Measurements from ENCODE around the gene TMEM273.
"Not testable (repeated sequence)": the region's sequence is repeated elsewhere in the genome, so short reads cannot be mapped to it uniquely, and the experiment has no call there.

TMEM273 gene

GRCh38 chr10:49204119-49204518 is 15.9 kb upstream of the TMEM273 start:
- Histone ChIP-seq H3K4me3 (ENCODE audit: low read length) (no peak overlapping the region), H3K9me3 (ENCODE audit: control insufficient read depth, low read length) (peaks cover 8% of the 10 kb centered on the region), H3K4me1 (ENCODE audit: control insufficient read depth, insufficient read depth, low read length) (no peaks in the 10 kb centered on the region), H3K27me3 (replicated peaks; ENCODE audit: control insufficient read depth, insufficient read depth, low read length) (peaks cover 19% of the 10 kb centered on the region), H3K9ac (ENCODE audit: low read length) (no peak overlapping the region), H3K36me3 (ENCODE audit: control insufficient read depth, insufficient read depth, low read length, severe bottlenecking) (no peaks in the 10 kb centered on the region)
- DNase-seq (ENCODE audit: low read depth): no peak

GRCh38 chr10:49202266-49202665 is 14.1 kb upstream of the TMEM273 start:
- peaks cover 8% of the 10 kb centered on the region for H3K9me3 ChIP-seq (ENCODE audit: control insufficient read depth, low read length)
- H3K36me3 ChIP-seq (ENCODE audit: control insufficient read depth, insufficient read depth, low read length, severe bottlenecking): no peaks in the 10 kb centered on the region

GRCh38 chr10:49200854-49201253 is 12.7 kb upstream of the TMEM273 start:
- Histone ChIP-seq H3K36me3 (ENCODE audit: control insufficient read depth, insufficient read depth, low read length, severe bottlenecking) (no peaks in the 10 kb centered on the region), H3K4me3 (ENCODE audit: low read length) (no peak overlapping the region), H3K4me1 (ENCODE audit: control insufficient read depth, insufficient read depth, low read length) (no peaks in the 10 kb centered on the region), H3K9ac (ENCODE audit: low read length) (no peak overlapping the region), H3K27me3 (replicated peaks; ENCODE audit: control insufficient read depth, insufficient read depth, low read length) (peaks cover 4% of the 10 kb centered on the region), H3K9me3 (ENCODE audit: control insufficient read depth, low read length) (peaks cover 8% of the 10 kb centered on the region)
- no peak for DNase-seq (ENCODE audit: low read depth)

More at GRCh38 chr10:49202266-49202665, 14.1 kb upstream of the TMEM273 start:
- Histone ChIP-seq H3K4me1 (ENCODE audit: control insufficient read depth, insufficient read depth, low read length) (no peaks in the 10 kb centered on the region), H3K27me3 (replicated peaks; ENCODE audit: control insufficient read depth, insufficient read depth, low read length) (peaks cover 14% of the 10 kb centered on the region), H3K9ac (ENCODE audit: low read length) (no peak overlapping the region), H3K4me3 (ENCODE audit: low read length) (no peak overlapping the region)
- DNase-seq (ENCODE audit: low read depth): no peak

- Histone ChIP-seq H3K4me1 (ENCODE audit: control insufficient read depth, insufficient read depth, low read length) (no peaks in the 10 kb centered on the region), H3K9ac (ENCODE audit: low read length) (no peak overlapping the region), H3K36me3 (ENCODE audit: control insufficient read depth, insufficient read depth, low read length, severe bottlenecking) (no peaks in the 10 kb centered on the region), H3K4me3 (ENCODE audit: low read length) (no peak overlapping the region), H3K9me3 (ENCODE audit: control insufficient read depth, low read length) (no peaks in the 10 kb centered on the region), H3K27me3 (replicated peaks; ENCODE audit: control insufficient read depth, insufficient read depth, low read length) (no peaks in the 10 kb centered on the region)
- DNase-seq (ENCODE audit: low read depth): no peak
These were observed 9.0 kb upstream of the TMEM273 start for GRCh38 chr10:49197171-49197570.

GRCh38 chr10:49195864-49196263 is 7.7 kb upstream of the TMEM273 start:
- not testable (repeated sequence) for H3K4me3 ChIP-seq (ENCODE audit: low read length)

GRCh38 chr10:49194212-49194920 is 6.2 kb upstream of the TMEM273 start:
- DNase-seq (ENCODE audit: low read depth): no peak
- Histone ChIP-seq H3K4me3 (ENCODE audit: low read length) (no peak overlapping the region), H3K9ac (ENCODE audit: low read length) (no peak overlapping the region)

More at GRCh38 chr10:49195864-49196263, 7.7 kb upstream of the TMEM273 start:
- not testable (repeated sequence) for H3K27me3 ChIP-seq (replicated peaks; ENCODE audit: control insufficient read depth, insufficient read depth, low read length); H3K36me3 ChIP-seq (ENCODE audit: control insufficient read depth, insufficient read depth, low read length, severe bottlenecking); H3K9me3 ChIP-seq (ENCODE audit: control insufficient read depth, low read length); DNase-seq (ENCODE audit: low read depth); H3K9ac ChIP-seq (ENCODE audit: low read length); H3K4me1 ChIP-seq (ENCODE audit: control insufficient read depth, insufficient read depth, low read length)

GRCh38 chr10:49191349-49191748 is 3.2 kb upstream of the TMEM273 start:
- Histone ChIP-seq H3K4me1 (ENCODE audit: control insufficient read depth, insufficient read depth, low read length) (peaks cover 9% of the 10 kb centered on the region), H3K9ac (ENCODE audit: low read length) (no peak overlapping the region), H3K4me3 (ENCODE audit: low read length) (no peak overlapping the region), H3K36me3 (ENCODE audit: control insufficient read depth, insufficient read depth, low read length, severe bottlenecking) (no peaks in the 10 kb centered on the region), H3K9me3 (ENCODE audit: control insufficient read depth, low read length) (no peaks in the 10 kb centered on the region), H3K27me3 (replicated peaks; ENCODE audit: control insufficient read depth, insufficient read depth, low read length) (peaks cover 3% of the 10 kb centered on the region)
- no peak for DNase-seq (ENCODE audit: low read depth)

More at GRCh38 chr10:49194212-49194920, 6.2 kb upstream of the TMEM273 start:
- Histone ChIP-seq H3K27me3 (replicated peaks; ENCODE audit: control insufficient read depth, insufficient read depth, low read length) (no peaks in the 10 kb centered on the region), H3K9me3 (ENCODE audit: control insufficient read depth, low read length) (no peaks in the 10 kb centered on the region), H3K4me1 (ENCODE audit: control insufficient read depth, insufficient read depth, low read length) (no peaks in the 10 kb centered on the region), H3K36me3 (ENCODE audit: control insufficient read depth, insufficient read depth, low read length, severe bottlenecking) (no peaks in the 10 kb centered on the region)

GRCh38 chr10:49189422-49189821 is 1.2 kb upstream of the TMEM273 start:
- H3K9ac ChIP-seq (ENCODE audit: low read length): no peak overlapping the region
- no peak for DNase-seq (ENCODE audit: low read depth)
- H3K36me3 ChIP-seq (ENCODE audit: control insufficient read depth, insufficient read depth, low read length, severe bottlenecking): no peaks in the 10 kb centered on the region
- peaks cover 3% of the 10 kb centered on the region for H3K27me3 ChIP-seq (replicated peaks; ENCODE audit: control insufficient read depth, insufficient read depth, low read length)
- peaks cover 9% of the 10 kb centered on the region for H3K4me1 ChIP-seq (ENCODE audit: control insufficient read depth, insufficient read depth, low read length)
- H3K4me3 ChIP-seq (ENCODE audit: low read length): no peak overlapping the region
- no peaks in the 10 kb centered on the region for H3K9me3 ChIP-seq (ENCODE audit: control insufficient read depth, low read length)

- no peaks in the 10 kb centered on the region for H3K9me3 ChIP-seq (ENCODE audit: control insufficient read depth, low read length)
- H3K27me3 ChIP-seq (replicated peaks; ENCODE audit: control insufficient read depth, insufficient read depth, low read length): peaks cover 3% of the 10 kb centered on the region
- H3K4me3 ChIP-seq (ENCODE audit: low read length): no peak overlapping the region
- peaks cover 9% of the 10 kb centered on the region for H3K4me1 ChIP-seq (ENCODE audit: control insufficient read depth, insufficient read depth, low read length)
- no peaks in the 10 kb centered on the region for H3K36me3 ChIP-seq (ENCODE audit: control insufficient read depth, insufficient read depth, low read length, severe bottlenecking)
- no peak for DNase-seq (ENCODE audit: low read depth)
- H3K9ac ChIP-seq (ENCODE audit: low read length): no peak overlapping the region
These were observed 1.1 kb downstream of the TMEM273 start for GRCh38 chr10:49187044-49187484.

GRCh38 chr10:49186613-49187012 is 1.6 kb downstream of the TMEM273 start:
- Histone ChIP-seq H3K36me3 (ENCODE audit: control insufficient read depth, insufficient read depth, low read length, severe bottlenecking) (no peaks in the 10 kb centered on the region), H3K4me3 (ENCODE audit: low read length) (no peak overlapping the region), H3K9me3 (ENCODE audit: control insufficient read depth, low read length) (no peaks in the 10 kb centered on the region), H3K4me1 (ENCODE audit: control insufficient read depth, insufficient read depth, low read length) (peaks cover 9% of the 10 kb centered on the region), H3K27me3 (replicated peaks; ENCODE audit: control insufficient read depth, insufficient read depth, low read length) (peaks cover 3% of the 10 kb centered on the region), H3K9ac (ENCODE audit: low read length) (no peak overlapping the region)
- DNase-seq (ENCODE audit: low read depth): no peak

GRCh38 chr10:49185213-49185612 is 3.0 kb downstream of the TMEM273 start:
- H3K36me3 ChIP-seq (ENCODE audit: control insufficient read depth, insufficient read depth, low read length, severe bottlenecking): no peaks in the 10 kb centered on the region
- DNase-seq (ENCODE audit: low read depth): no peak
- peaks cover 9% of the 10 kb centered on the region for H3K4me1 ChIP-seq (ENCODE audit: control insufficient read depth, insufficient read depth, low read length)
- no peak overlapping the region for H3K9ac ChIP-seq (ENCODE audit: low read length)
- H3K27me3 ChIP-seq (replicated peaks; ENCODE audit: control insufficient read depth, insufficient read depth, low read length): peaks cover 3% of the 10 kb centered on the region
- H3K4me3 ChIP-seq (ENCODE audit: low read length): no peak overlapping the region
- no peaks in the 10 kb centered on the region for H3K9me3 ChIP-seq (ENCODE audit: control insufficient read depth, low read length)

Measured in adipocyte (in vitro differentiated cells).